Mesenchymal stem cell (in vitro differentiated cells and primary cell): ENCODE measurements around the gene GABRP.

Source experiments
- DNase-seq: peaks from one replicate; pipeline ENCODE4 v3.0.0-alpha.2; 2013
- H2AFZ ChIP-seq: one replicate; pipeline ENCODE4 v1.6.1; 2013; ENCODE audit warnings: low read depth, mild to moderate bottlenecking, control low read depth, inconsistent platforms, low read length, moderate library complexity
- H2AK5ac ChIP-seq: 2 replicates; pipeline ENCODE4 v1.6.1; 2013; ENCODE audit warnings: low read length, moderate library complexity, mild to moderate bottlenecking, inconsistent platforms; ENCODE audit not compliant: severe bottlenecking
- H2BK120ac ChIP-seq: one replicate; pipeline ENCODE4 v1.6.1; 2013; ENCODE audit warnings: low read depth, mild to moderate bottlenecking, inconsistent platforms, low read length, moderate library complexity
- H2BK12ac ChIP-seq, 2 experiments: one replicate each; pipeline ENCODE4 v1.6.1; 2013; ENCODE audit warnings: inconsistent platforms in 2 of 2, low read length in 2 of 2, mild to moderate bottlenecking in 2 of 2, moderate library complexity in 2 of 2, control low read depth in 1 of 2
- H2BK15ac ChIP-seq: one replicate; pipeline ENCODE4 v1.6.1; 2013; ENCODE audit warnings: mild to moderate bottlenecking, low read depth, inconsistent platforms; ENCODE audit not compliant: poor library complexity, severe bottlenecking
- H2BK5ac ChIP-seq: 2 replicates; pipeline ENCODE4 v1.6.1; 2013; ENCODE audit warnings: low read depth, mild to moderate bottlenecking, low read length, control low read depth, inconsistent platforms; ENCODE audit not compliant: poor library complexity, severe bottlenecking
- H3K14ac ChIP-seq, 2 experiments: one replicate each; pipeline ENCODE4 v1.6.1; 2013; ENCODE audit warnings: inconsistent platforms in 2 of 2, low read length in 2 of 2, control low read depth in 1 of 2, mild to moderate bottlenecking in 1 of 2, moderate library complexity in 1 of 2
- H3K18ac ChIP-seq, 2 experiments: one replicate each; pipeline ENCODE4 v1.6.1; 2013; ENCODE audit warnings: inconsistent platforms in 2 of 2, low read length in 2 of 2, control low read depth in 1 of 2, low read depth in 1 of 2, mild to moderate bottlenecking in 1 of 2
- H3K23ac ChIP-seq, 2 experiments: one replicate each; pipeline ENCODE4 v1.6.1; 2013; ENCODE audit warnings: inconsistent platforms in 2 of 2, low read length in 2 of 2, mild to moderate bottlenecking in 2 of 2, moderate library complexity in 2 of 2, control low read depth in 1 of 2
- H3K27ac ChIP-seq: 2 replicates; pipeline ENCODE4 v1.5.1; 2013; ENCODE audit warnings: mild to moderate bottlenecking, moderate library complexity, low read length, control low read depth, inconsistent platforms; ENCODE audit not compliant: poor library complexity, severe bottlenecking
- H3K27me3 ChIP-seq, 2 experiments: 2 replicates each; pipeline versions ENCODE4 v1.6.1 to v1.7.0; 2013; ENCODE audit warnings: low read length in 2 of 2, mild to moderate bottlenecking in 2 of 2, moderate library complexity in 2 of 2, control low read depth in 1 of 2, inconsistent platforms in 1 of 2; ENCODE audit not compliant: control insufficient read depth in 1 of 2, insufficient read depth in 1 of 2
- H3K36me3 ChIP-seq, 2 experiments: 2 replicates each; pipeline versions ENCODE4 v1.6.1 to v1.7.0; 2013; ENCODE audit warnings: low read length in 2 of 2, control low read depth in 1 of 2, inconsistent platforms in 1 of 2, low read depth in 1 of 2, mild to moderate bottlenecking in 1 of 2; ENCODE audit not compliant: insufficient read depth in 2 of 2, control insufficient read depth in 1 of 2
- H3K4ac ChIP-seq, 2 experiments: one replicate each; pipeline ENCODE4 v1.6.1; 2013; ENCODE audit warnings: inconsistent platforms in 2 of 2, low read length in 2 of 2, mild to moderate bottlenecking in 2 of 2, moderate library complexity in 2 of 2, control low read depth in 1 of 2, low read depth in 1 of 2
- H3K4me1 ChIP-seq: 2 replicates; pipeline ENCODE4 v1.6.1; 2013; ENCODE audit warnings: low read depth, low read length, control low read depth; ENCODE audit not compliant: control insufficient read depth, insufficient read depth
- H3K4me2 ChIP-seq: 2 replicates; pipeline ENCODE4 v1.6.1; 2013; ENCODE audit warnings: low read length, mild to moderate bottlenecking, inconsistent platforms; ENCODE audit not compliant: poor library complexity, severe bottlenecking
- H3K4me3 ChIP-seq, 2 experiments: 2 replicates each; pipeline versions ENCODE4 v1.5.1 to v1.7.0; 2013; ENCODE audit warnings: low read length in 2 of 2, mild to moderate bottlenecking in 2 of 2, control low read depth in 1 of 2, low read depth in 1 of 2; ENCODE audit not compliant: insufficient read depth in 1 of 2
- H3K79me1 ChIP-seq: replicated peaks from 2 replicates; pipeline ENCODE4 v1.6.1; 2013; ENCODE audit warnings: mild to moderate bottlenecking, control low read depth, low read length, inconsistent platforms; ENCODE audit not compliant: poor library complexity, severe bottlenecking
- H3K9ac ChIP-seq: 2 replicates; pipeline ENCODE4 v1.7.0; 2013; ENCODE audit warnings: mild to moderate bottlenecking, low read length, moderate library complexity
- H3K9me3 ChIP-seq: 2 replicates; pipeline ENCODE4 v1.7.0; 2013; ENCODE audit warnings: mild to moderate bottlenecking, low read length; ENCODE audit not compliant: control insufficient read depth
- H4K8ac ChIP-seq: one replicate; pipeline ENCODE4 v1.6.1; 2013; ENCODE audit warnings: inconsistent platforms, mild to moderate bottlenecking, low read length, moderate library complexity
- H4K91ac ChIP-seq: one replicate; pipeline ENCODE4 v1.6.1; 2013; ENCODE audit warnings: mild to moderate bottlenecking, low read length, inconsistent platforms
- WGBS: methylation state at CpG from one replicate; pipeline ENCODE4 v1.1.7; 2013; ENCODE audit warnings: mixed read lengths; 5-methylcytosine and 5-hydroxymethylcytosine counted together

Gene GABRP

GRCh38 chr5:170758481-170758880 is 25.0 kb upstream of the GABRP start:
- Histone ChIP-seq H3K36me3 (no peaks in the 10 kb centered on the region), H3K4ac (no peak overlapping the region), H3K14ac (no peak overlapping the region), H2BK15ac (no peak overlapping the region), H4K91ac (no peak overlapping the region), H2BK120ac (no peak overlapping the region), H3K27me3 (peaks cover 10 to 13% of the 10 kb centered on the region in 2 experiments), H3K23ac (no peak overlapping the region), H3K9me3 (no peaks in the 10 kb centered on the region), H4K8ac (no peak overlapping the region), H2BK5ac (no peak overlapping the region), H3K4me1 (peaks cover 7% of the 10 kb centered on the region), H3K4me2 (no peak overlapping the region), H3K79me1 (no peaks in the 10 kb centered on the region), H3K18ac (no peak overlapping the region), H2BK12ac (no peak overlapping the region), H3K27ac (no peak overlapping the region), H2AK5ac (no peak overlapping the region), H3K9ac (no peak overlapping the region), H2AFZ (no peak overlapping the region), H3K4me3 (no peak overlapping the region)
- no peak for DNase-seq
- WGBS = 84% methylated on average over 2 of the region's 3 CpGs

GRCh38 chr5:170760113-170760512 is 23.4 kb upstream of the GABRP start:
- Histone ChIP-seq H3K18ac (no peak overlapping the region), H3K4me2 (no peak overlapping the region), H2BK12ac (no peak overlapping the region), H3K27ac (no peak overlapping the region), H3K9ac (no peak overlapping the region), H2AK5ac (no peak overlapping the region), H3K4me1 (peaks cover 7% of the 10 kb centered on the region), H3K9me3 (no peaks in the 10 kb centered on the region), H2BK15ac (no peak overlapping the region), H2AFZ (no peak overlapping the region), H3K23ac (no peak overlapping the region), H3K79me1 (no peaks in the 10 kb centered on the region), H3K14ac (no peak overlapping the region), H3K36me3 (no peaks in the 10 kb centered on the region), H3K4ac (no peak overlapping the region), H3K4me3 (no peak overlapping the region), H4K91ac (no peak overlapping the region), H4K8ac (no peak overlapping the region), H3K27me3 (peaks cover 10 to 12% of the 10 kb centered on the region in 2 experiments), H2BK120ac (no peak overlapping the region), H2BK5ac (no peak overlapping the region)
- 83% methylated on average over 9 of the region's 9 CpGs for WGBS
- DNase-seq = no peak

- H3K9ac ChIP-seq = no peak overlapping the region
- no peak overlapping the region for H2BK120ac ChIP-seq
- H3K4me1 ChIP-seq = peaks cover 4% of the 10 kb centered on the region
- H3K4me2 ChIP-seq = no peak overlapping the region
- H3K27me3 ChIP-seq = peaks cover 10 to 12% of the 10 kb centered on the region in 2 experiments
- DNase-seq = no peak
- H2BK5ac ChIP-seq = no peak overlapping the region
- no peak overlapping the region for H3K27ac ChIP-seq
- H3K4me3 ChIP-seq = no peak overlapping the region
- no peak overlapping the region for H4K91ac ChIP-seq
- WGBS = 60% methylated on average over 5 of the region's 7 CpGs
- no peak overlapping the region for H2AFZ ChIP-seq
- no peaks in the 10 kb centered on the region for H3K9me3 ChIP-seq
- H3K14ac ChIP-seq = no peak overlapping the region
- no peak overlapping the region for H2BK12ac ChIP-seq
- no peak overlapping the region for H2AK5ac ChIP-seq
- H2BK15ac ChIP-seq = no peak overlapping the region
- no peaks in the 10 kb centered on the region for H3K79me1 ChIP-seq
- no peaks in the 10 kb centered on the region for H3K36me3 ChIP-seq
- H3K18ac ChIP-seq = no peak overlapping the region
- H3K23ac ChIP-seq = no peak overlapping the region
- H3K4ac ChIP-seq = no peak overlapping the region
- no peak overlapping the region for H4K8ac ChIP-seq
Observed at GRCh38 chr5:170761048-170761707, 22.3 kb upstream of the GABRP start.

GRCh38 chr5:170761708-170762066 is 21.8 kb upstream of the GABRP start:
- H2AK5ac ChIP-seq = no peak overlapping the region
- H2AFZ ChIP-seq = no peak overlapping the region
- H3K27ac ChIP-seq = no peak overlapping the region
- H2BK120ac ChIP-seq = no peak overlapping the region
- no peak overlapping the region for H2BK5ac ChIP-seq
- H3K4me3 ChIP-seq = no peak overlapping the region
- H3K14ac ChIP-seq = no peak overlapping the region
- H3K9ac ChIP-seq = no peak overlapping the region
- H3K23ac ChIP-seq = no peak overlapping the region
- WGBS = 64% methylated on average over 6 of the region's 6 CpGs
- no peak overlapping the region for H4K91ac ChIP-seq
- no peak overlapping the region for H2BK12ac ChIP-seq
- H3K18ac ChIP-seq = no peak overlapping the region
- no peak for DNase-seq
- H3K36me3 ChIP-seq = no peaks in the 10 kb centered on the region
- H3K4me1 ChIP-seq = peaks cover 4% of the 10 kb centered on the region
- H4K8ac ChIP-seq = no peak overlapping the region
- H3K4ac ChIP-seq = no peak overlapping the region
- no peak overlapping the region for H3K4me2 ChIP-seq
- H3K79me1 ChIP-seq = no peaks in the 10 kb centered on the region
- H3K9me3 ChIP-seq = no peaks in the 10 kb centered on the region
- H2BK15ac ChIP-seq = no peak overlapping the region
- peaks cover 10 to 12% of the 10 kb centered on the region in 2 experiments for H3K27me3 ChIP-seq
